T47D (cell line): Measurements from ENCODE around the gene FBXL12.
"Not testable (repeated sequence)": the region's sequence is repeated elsewhere in the genome, so short reads cannot be mapped to it uniquely, and the experiment has no call there.

Experiments
- DNase-seq, 2 experiments: peaks; one replicate each; pipeline versions ENCODE4 v3.0.0 to v3.0.0-alpha.2; 2011 to 2012; ENCODE audit warnings: low read depth in 1 of 2, low spot score in 1 of 2
- JUND ChIP-seq: IDR thresholded peaks from 2 replicates; pipeline ENCODE4 v1.6.1; 2012; ENCODE audit warnings: low read depth
- in situ Hi-C: cut with HindIII; loops from 2 replicates; pipeline ENCODE4 v1.10.0; 2016; ENCODE audit warnings: low sequenced_read_pairs, low pct_unique_long_range_greater_than_20kb

The FBXL12 gene

DNA sequence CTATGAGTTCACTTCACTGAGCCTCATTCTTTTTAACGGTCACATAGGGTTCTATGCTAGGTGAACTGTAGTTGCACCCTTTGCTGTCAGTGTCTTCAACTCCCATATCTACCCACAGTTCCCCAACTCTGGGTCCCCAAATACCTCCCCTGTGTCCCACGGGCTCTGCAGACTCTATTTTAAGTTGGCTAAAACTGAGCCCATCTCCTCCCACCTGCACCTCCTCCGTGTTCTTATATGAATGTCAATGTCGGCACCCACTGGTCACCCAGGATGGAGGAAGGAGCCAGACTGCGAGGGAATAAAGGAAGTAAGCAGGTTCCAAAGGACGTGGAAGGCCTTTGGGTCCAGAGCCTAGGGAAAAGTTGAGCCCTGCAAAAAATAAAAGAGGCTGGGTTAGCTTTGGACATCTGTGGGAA is 15.4 kb upstream of the FBXL12 start:
- TF ChIP-seq JUND: no peak
- in situ Hi-C loops: no loop called here

DNA sequence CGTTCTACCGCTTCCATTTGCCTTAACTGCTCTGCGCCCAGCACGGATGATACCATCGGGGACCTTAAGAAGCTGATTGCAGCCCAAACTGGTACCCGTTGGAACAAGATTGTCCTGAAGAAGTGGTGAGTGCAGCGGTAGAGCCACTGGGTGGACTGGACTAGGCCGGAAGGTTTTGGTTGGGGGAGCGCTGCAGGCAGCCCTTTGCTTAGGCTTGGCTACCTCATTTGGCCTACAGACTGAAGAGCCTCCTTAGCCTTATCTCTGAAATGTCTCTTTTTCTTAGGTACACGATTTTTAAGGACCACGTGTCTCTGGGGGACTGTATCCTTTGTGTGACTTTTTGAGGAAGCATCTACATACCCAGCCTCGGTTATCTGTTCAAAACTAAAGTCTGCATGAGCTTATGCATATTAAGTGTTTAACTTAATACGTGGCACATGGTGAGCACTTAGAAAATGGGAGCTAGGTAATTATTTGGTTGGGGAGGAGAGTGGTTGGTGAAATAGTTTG is 9.7 kb upstream of the FBXL12 start:
- in situ Hi-C loops: no loop called here
- DNase-seq: no peak
- TF ChIP-seq JUND: no peak

More for the DNA sequence above, 15.4 kb upstream of the FBXL12 start:
- DNase-seq: no peak

- no peak for TF ChIP-seq JUND
- DNase-seq: peak; percentile 84 to 94
- in situ Hi-C loops: no loop called here
Measured at GRCh38 chr19:9827289-9828238, 8.7 kb upstream of the FBXL12 start, which contains the start of gene UBL5. UBL5 (plus strand) TSS chr19:9827918; CDS start chr19:9828338, 420 bp downstream.

GRCh38 chr19:9823816-9824215 is 4.9 kb upstream of the FBXL12 start:
- TF ChIP-seq JUND: no peak
- in situ Hi-C loops: no loop called here
- DNase-seq: no peak

DNA sequence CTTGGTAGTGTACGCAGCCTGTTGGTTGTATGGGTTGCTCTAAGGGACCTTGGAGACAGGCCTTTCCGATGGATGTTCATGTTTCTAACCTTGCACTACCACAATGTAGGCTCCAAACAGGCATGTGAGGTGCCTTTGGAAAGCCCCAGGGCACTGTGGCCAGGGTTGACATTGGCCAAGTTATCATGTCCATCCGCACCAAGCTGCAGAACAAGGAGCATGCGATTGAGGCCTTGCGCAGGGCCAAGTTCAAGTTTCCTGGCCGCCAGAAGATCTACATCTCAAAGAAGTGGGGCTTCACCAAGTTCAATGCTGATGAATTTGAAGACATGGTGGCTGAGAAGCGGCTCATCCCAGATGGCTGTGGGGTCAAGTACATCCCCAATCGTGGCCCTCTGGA is 1.2 kb upstream of the FBXL12 start:
- in situ Hi-C loops, DNase-seq: not testable (repeated sequence)

GRCh38 chr19:9819596-9819909 is 674 bp upstream of the FBXL12 start:
- peak in 1 of 2 experiments; percentile 56 for DNase-seq
- in situ Hi-C loops: no loop called here
- TF ChIP-seq JUND: no peak

DNA sequence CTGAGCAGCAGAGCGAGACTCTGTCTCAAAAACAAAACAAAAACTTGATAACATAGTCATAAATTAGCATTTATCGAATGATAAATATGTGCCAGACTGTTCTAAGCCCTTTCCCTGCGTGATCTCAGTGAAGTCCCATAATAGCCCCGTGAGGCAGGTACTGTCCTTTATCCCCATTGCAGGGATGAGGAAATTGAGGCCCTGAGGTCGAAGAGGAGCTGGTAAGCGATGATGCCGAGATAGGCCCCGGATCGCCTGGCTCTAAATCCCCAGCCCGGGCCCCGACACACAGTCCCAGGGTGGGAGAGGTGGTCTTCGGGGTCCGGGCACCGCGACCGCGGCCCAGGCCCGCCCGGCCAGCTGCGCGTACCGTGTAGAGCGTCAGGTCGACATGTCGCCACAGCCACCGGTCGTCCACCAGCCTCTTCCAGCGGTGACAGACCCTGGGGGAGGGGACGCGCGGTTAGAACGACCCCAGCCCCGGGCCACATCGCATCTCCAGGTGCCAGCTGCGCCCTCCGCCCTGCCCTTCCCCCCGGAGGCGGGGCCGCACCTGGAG is 625 bp downstream of the FBXL12 start:
- TF ChIP-seq JUND: no peak
- no peak for DNase-seq
- in situ Hi-C loops: no loop called here

DNA sequence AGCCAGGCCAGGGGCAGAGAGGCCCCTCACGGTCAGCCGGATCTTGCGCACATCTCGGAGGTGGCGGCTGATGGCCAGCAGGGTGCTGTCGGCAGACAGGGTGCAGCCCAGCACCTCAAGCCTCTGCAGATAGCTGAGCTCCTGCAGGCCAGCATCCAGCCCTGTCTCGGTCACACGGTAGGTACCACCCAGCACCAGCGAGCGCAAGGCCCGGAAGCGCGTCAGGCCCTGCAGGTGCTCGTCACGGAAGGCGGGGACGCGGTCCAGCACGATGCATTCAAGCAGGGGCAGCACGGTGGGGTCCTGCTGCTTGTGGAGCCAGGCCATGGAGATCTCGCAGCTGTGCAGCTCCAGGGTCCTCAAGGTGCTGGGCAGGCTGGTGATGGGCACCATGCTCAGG is 7.7 kb downstream of the FBXL12 start:
- in situ Hi-C loops: no loop called here
- TF ChIP-seq JUND: no peak
- DNase-seq: no peak

DNA sequence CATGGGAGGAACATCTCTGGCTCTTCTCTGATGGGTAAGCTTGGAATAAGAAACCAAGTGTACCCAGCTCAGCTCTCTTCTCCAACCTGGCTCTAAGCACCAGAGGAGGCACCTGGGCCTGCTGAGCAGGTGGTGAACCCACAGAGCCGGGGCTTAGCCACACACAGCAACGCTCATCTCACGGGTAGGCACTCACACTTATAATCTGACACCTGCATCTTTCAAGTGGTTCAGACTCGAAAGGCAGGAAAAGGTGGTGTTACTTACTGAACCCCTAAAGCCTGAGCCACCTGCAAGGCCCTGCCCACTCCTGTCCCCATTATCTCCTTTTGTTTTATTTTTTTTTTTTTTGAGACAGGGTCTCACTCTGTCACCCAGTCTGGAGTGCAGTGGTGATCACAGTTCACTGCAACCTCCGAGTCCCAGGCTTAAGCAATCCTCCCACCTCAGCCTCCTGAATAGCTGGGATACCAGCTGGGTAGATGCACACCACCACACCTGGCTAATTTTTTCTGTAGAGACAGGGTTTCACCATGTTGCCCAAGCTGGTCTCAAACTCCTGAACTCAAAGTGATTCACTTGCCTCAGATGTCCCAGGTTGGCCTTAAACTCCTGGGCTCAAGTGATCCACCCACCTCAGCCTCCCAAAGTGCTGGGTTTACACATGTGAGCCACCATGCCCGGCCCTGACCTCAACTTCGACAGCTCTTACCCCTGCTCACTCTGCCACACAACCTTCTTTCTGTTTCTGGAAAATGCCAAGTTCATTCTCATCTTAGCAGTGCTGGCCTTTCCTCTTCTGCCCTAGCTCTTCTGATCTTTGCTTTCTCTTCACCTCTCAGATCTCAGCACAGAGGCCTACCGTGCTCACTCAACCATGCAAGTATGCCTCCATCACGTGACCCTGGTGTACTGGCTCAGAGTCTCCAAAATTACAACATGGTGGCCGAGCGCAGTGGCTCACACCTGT is 9.7 kb downstream of the FBXL12 start:
- no peak for DNase-seq
- TF ChIP-seq JUND: no peak
- in situ Hi-C loops: no loop called here

GRCh38 chr19:9806803-9807202 is 12.1 kb downstream of the FBXL12 start:
- TF ChIP-seq JUND: no peak
- in situ Hi-C loops: no loop called here
- DNase-seq: no peak

- in situ Hi-C loops: no loop called here
Measured at GRCh38 chr19:9801976-9802375, 16.9 kb downstream of the FBXL12 start.

GRCh38 chr19:9799162-9799561 is 19.7 kb downstream of the FBXL12 start:
- in situ Hi-C loops: no loop called here
- DNase-seq: no peak
- no peak for TF ChIP-seq JUND

More at GRCh38 chr19:9801976-9802375, 16.9 kb downstream of the FBXL12 start:
- no peak for TF ChIP-seq JUND
- DNase-seq: no peak
